HG03558 (cell line): ENCODE data around the gene SLC9A8.
"Not testable (repeated sequence)": the region's sequence is repeated elsewhere in the genome, so short reads cannot be mapped to it uniquely, and the experiment has no call there.

Experiments used
- ATAC-seq: cut with Tn5 transposase; IDR thresholded peaks from one replicate; pipeline ENCODE4 v1.9.1; 2021; ENCODE audit warnings: moderate number of reproducible peaks; ENCODE audit not compliant: unreplicated experiment; ENCODE audit errors: extremely low read depth

SLC9A8 gene

DNA sequence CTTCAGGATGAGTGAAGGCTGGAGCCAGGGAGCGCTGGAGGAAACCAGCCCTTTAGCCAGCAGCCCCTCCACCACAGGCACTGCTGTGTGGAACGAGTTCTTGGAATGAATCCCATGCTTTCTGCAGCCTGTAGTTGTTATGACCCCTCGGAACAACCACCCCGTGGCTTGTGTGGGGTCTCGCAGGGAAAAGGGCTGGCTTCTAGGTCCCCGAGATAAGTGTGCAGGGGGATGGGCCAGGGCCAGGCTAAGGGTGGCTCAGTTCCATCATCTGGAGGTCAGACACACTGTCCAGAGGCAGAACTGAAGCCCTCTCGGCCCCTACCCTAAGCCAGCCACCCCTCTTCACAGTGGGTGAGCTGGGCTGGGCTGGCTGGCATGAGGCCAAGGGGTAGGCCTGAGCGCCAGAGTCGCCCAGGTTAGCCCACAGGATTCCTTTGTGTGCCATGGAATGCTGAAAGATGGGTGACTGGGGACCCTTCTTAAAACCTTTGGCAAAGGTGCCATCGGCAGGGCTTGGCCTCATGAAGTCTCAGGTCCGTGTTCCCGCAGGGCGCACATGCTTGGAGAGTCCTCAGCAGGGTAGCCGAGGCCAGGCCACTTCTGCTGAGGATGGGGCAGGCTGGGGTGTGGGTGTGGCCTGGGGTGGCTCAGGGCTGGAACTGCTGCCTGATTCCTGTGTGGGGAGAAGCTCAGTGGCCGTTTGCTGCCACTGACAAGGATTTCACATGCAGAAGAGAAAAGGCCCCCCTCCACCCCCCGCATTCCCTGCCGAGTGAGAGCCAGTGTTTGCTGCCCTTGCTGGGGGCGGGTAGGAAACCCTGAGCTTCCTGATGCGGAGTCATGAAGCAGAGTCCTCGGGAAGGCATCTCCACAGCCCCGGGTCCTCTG is 78.1 kb downstream of the SLC9A8 start:
- ATAC-seq: no peak

GRCh38 chr20:49891476-49892110 is 79.0 kb downstream of the SLC9A8 start:
- ATAC-seq: no peak

DNA sequence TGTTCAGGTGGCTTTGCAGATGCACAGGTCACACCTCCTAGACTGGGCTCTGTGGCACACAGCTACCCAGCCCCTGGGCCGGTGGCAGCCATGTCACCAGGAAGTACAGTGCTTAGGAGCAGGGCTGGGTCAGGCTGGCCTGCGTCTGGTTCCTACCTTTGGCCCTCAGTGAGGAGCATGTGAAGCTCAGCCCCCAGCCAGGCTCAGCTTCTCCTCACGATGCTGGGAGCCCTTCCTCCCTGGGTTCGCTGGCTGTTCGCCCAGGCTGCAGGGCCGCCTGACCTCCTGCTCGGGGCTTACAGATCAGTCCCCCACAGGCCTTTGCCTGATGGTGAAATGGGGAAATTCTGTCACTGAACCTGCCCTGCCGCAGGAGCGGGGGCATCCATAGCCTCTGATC is 79.6 kb downstream of the SLC9A8 start:
- ATAC-seq: no peak

GRCh38 chr20:49892817-49893216 is 80.2 kb downstream of the SLC9A8 start:
- ATAC-seq: no peak

- ATAC-seq: no peak
Observed at GRCh38 chr20:49893242-49894072, 80.8 kb downstream of the SLC9A8 start.

- ATAC-seq: no peak
Observed at GRCh38 chr20:49894073-49894470, 81.4 kb downstream of the SLC9A8 start.

- ATAC-seq: not testable (repeated sequence)
Observed at GRCh38 chr20:49895474-49896093, 83.0 kb downstream of the SLC9A8 start.

DNA sequence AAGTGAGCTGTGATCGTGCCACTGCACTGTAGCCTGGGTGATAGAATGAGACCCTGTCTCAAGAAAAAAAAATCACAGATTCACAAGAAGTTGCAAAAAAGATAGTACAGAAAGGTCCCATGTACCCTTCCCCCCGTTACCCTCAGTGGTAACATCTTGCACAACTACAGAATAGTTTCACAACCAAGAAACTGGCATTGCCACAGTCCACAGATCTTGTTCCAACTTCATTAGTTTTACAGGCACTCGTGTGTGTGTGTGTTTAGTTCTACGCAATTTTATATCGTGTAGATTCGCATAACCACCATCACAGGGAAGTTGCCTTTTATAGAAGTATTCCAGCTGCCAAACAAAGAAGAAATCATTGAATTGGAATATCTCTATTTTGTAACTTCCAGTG is 83.6 kb downstream of the SLC9A8 start:
- ATAC-seq: no peak

DNA sequence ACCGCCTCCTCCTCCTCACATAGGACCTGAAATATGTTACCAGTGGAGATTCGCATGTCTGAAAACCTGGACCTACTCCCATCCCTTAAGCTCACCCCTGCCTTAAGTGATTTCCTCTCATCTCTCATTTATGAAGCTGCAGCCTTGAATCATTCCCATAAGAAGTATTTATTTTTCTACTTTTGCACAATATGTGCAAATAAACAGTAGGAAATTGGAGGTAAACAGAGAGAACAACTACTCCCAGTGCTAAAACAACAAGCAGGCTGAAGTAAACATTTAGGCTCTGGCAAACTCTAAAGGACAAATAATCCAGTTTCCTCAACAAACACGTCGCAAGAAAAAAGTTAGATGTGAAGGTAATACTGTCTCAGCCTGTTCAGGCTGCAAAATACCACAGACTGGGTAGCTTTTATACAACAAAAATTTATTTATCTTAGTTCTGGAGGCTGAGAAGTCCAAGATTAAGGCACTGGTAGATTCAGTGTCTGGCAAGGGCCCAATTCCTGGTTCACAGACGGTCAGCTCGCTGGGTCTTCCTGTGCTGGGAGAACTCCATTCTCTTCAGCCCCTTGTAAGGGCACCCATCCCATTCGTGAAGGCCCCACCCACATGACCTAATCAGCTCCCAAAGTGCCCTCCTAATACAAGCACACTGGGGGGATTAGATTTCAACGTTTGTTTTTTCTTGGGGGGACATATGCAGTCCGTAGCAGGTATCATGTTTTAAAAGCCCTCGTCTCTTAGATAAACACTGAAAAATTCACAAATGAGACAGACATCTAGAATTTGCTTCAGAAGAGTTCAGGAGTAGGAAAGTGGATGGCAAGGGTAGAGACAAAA is 87.1 kb downstream of the SLC9A8 start:
- ATAC-seq: no peak

GRCh38 chr20:49901588-49901987 is 89.0 kb downstream of the SLC9A8 start:
- ATAC-seq: no peak

GRCh38 chr20:49904440-49905214 is 92.0 kb downstream of the SLC9A8 start:
- no peak for ATAC-seq

GRCh38 chr20:49905415-49906091 is 92.9 kb downstream of the SLC9A8 start:
- no peak for ATAC-seq

- no peak for ATAC-seq
Observed at GRCh38 chr20:49906101-49906604, 93.5 kb downstream of the SLC9A8 start.

DNA sequence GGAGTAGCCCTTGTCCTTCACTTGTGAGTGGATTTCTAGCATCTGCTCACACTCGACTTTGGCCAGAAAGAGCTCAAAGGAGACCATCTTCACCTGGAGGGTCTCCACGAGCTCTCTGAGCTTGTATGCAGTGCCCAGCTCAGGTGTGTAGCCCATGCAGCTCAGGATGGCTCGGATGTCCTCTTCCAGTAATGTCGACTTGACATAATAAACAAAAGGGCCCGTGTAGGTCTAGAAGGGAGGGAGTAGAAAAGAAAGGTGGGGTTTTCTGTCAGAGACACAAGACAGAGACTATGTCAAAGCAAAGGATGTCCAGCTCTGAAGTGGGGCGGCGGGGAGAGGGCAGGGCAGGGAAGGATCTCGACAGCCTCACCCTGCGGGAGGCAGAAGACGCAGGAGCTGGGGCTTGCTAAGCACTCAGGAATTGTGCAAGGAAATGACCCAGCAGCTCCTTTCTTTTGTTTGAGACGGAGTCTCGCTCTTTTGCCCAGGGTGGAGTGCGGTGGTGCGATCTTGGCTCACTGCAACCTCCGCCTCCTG is 94.1 kb downstream of the SLC9A8 start:
- ATAC-seq: no peak

DNA sequence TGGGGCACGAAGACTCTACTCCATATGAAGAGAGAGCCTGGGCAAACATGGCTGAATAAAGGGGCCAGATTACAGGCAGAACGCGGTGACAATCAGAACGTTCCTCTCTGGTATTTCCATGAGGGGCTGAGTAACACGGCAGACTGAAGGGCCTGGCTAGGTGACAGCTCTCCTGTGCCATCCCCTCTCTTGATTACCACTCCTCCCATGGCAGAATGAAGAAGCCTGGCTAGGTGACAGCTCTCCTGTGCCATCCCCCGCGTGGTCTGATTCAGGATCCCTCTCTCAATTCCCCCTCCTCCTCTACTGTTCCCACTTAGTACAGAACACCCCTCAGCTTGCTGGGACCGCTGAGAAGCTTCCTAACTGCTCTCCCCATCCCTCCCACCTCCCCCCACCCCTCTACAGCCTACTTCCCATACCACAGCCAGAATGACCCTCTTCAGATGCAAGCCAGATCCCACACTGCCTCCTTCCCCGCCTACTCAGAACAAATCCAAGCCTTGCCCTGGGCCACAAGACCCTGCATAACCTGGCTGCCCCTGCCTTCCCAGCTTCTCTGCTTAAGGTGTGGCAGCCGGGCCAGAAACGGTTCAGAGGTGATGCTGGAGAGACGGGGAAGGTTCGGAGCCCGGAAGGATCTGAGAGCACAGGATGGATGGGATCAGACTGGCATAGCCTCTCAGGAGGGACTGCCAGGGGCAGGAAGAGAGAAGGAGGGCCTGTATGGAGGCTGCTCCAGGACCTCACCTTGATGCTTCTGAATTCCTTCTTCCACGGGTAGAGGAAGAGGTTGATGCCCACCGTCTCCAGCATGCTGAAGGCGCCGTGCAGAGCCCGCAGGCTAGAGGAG is 95.0 kb downstream of the SLC9A8 start:
- ATAC-seq: no peak

GRCh38 chr20:49908258-49908565 is 95.6 kb downstream of the SLC9A8 start:
- ATAC-seq: no peak
